NCI-H526 treated with DMSO at 0.1 percent for 48 hours (cell line): Measurements from ENCODE around the gene NPHP4.

Experiments used
- DNase-seq: peaks from one replicate; lab custom pipeline; 2025; lab: John Stamatoyannopoulos, UW

Gene NPHP4

DNA sequence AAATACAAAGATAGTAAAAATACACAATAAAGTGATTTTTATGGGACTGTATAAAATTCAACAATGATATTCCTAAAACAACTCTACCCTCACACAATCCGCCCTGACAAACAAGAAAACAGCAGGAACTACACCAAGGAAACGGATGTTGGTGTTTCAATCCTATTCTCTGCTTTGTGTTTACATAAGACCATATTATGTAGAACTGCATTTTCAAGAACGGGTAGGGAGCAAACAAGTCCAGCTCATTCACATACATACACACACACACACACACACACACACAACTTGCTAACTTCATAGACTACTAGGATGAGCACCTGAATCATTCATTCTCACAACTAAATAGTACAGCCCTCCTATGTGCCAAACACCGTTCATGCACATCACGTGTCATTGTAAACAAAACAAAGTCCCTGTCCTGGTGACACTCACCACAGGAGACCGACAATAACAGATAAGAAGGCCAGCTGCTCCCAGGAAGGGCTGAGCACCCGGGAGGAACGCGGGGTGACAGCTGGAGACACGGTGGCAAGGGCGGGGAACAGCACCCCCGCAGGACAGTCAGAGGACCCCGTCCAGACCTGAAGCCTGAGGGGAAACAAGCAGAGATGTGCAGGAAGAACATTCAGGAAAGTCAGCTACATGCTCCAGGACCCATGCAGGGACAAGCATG is 43.0 kb downstream of the NPHP4 start:
- no peak for DNase-seq

GRCh38 chr1:5948681-5949005 is 43.6 kb downstream of the NPHP4 start:
- no peak for DNase-seq

GRCh38 chr1:5947978-5948680 is 44.1 kb downstream of the NPHP4 start:
- no peak for DNase-seq

- no peak for DNase-seq
Measured at GRCh38 chr1:5947071-5947821, 45.0 kb downstream of the NPHP4 start.

DNA sequence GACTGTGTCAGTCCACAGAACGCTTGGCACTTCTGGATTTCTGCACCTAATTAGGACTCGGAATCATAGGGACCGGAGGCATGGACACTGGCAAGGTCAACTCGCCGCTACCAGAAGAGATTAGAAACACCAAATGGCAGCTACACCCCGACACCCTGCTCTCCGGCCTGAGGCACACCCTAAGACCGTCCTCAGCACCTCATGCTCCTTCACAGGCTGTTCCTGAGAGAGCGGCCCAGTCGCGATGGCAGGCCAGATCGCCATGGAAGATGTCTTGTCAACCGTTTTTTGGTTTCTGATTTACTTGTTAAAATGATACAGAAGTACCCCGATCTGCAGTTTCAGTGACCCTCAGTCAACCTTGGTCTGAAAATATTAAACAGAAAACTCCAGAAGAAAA is 46.8 kb downstream of the NPHP4 start:
- DNase-seq = no peak

DNA sequence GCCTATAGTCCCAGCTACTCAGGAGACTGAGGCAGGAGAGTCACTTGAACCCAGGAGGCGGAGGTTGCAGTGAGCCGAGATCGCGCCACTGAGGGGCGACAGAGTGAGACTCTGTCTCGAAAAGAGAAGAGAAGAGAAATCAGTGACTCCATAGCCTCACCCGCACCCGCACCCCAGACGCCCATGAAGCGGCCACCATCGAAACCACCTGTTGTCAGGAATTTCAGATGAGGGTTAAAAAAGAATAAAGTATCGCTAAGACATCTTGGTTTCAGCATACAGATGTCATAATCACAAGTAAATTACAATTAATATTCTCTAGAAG is 47.4 kb downstream of the NPHP4 start:
- no peak for DNase-seq

DNA sequence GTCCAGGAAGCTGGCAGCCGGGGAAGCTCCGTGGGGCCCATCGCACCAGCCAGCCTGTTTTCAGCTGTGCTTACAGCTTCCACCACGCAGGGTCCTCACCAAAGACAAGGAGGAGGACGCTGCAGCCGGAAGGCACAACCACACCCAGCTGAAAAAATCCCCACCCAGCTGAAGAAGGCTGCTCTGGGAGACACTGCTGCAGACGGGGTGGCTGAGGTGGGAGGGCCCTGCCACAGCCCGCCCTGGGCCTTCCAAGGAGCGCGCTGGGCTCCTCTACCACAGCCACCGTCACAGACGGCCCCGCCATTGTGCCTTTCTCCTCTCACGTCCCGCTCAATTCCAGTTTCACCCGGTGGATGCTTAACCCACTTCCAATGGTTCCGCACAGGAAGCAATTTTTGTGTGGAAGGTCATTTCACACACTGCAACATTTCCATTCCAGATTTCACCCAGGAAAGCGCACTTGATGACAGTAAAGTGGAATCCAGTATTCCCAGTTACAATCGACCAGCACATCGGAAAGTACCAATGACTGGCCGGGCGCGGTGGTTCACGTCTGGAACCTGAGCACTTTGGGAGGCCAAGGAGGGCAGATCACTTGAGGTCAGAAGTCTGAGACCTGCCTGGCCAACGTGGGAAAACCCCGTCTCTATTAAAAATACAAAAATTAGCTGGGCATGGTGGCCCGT is 47.9 kb downstream of the NPHP4 start:
- DNase-seq = no peak

GRCh38 chr1:5943343-5944124 is 48.7 kb downstream of the NPHP4 start:
- no peak for DNase-seq

DNA sequence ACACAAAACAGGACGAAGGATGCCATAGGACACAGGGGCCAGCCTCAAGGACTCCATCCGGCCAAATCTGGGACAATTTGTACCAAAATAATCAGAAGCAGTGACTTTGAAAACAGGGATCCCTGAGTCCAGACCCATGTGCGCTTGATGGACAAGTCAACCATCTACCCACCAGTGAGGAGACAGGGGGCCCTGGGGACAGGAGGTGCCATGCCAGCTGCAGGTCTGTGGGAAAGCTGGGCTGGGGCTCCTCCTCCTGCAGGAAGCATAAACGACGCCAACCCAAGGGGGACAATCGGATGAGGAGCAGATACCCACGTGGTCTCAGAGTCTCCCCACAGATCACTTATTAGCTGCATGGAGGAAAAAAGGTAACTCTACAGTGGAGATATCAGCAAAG is 50.6 kb downstream of the NPHP4 start:
- no peak for DNase-seq

- no peak for DNase-seq
Measured at GRCh38 chr1:5940723-5941407, 51.4 kb downstream of the NPHP4 start.

GRCh38 chr1:5939271-5940170 is 52.7 kb downstream of the NPHP4 start:
- DNase-seq = no peak

DNA sequence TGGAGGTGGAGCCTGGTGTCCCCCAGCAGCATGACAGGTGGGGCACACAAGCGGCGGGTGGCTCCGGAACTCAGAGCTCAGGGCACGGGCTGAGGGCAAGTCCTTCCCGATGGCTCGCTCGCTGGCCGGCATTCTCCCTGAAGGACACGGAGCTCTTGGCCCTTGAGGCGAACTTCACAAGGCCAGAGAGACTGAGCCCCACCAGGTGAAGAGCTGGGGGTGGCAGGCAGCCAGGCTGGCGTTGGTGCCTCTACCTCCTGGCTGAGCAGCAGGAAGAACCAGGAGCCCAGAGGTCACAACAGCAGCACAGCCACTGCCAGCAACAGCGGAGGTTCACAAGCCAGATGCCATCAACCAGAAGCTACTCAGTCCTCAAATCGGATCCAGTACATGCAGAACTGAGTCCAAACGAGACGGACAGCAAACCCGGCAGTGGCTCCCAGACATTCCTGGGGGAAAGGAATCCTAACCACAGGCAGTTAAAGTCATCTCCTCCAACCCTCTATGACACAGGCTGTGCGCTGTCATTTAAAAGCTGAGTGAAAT is 54.1 kb downstream of the NPHP4 start:
- DNase-seq = no peak

DNA sequence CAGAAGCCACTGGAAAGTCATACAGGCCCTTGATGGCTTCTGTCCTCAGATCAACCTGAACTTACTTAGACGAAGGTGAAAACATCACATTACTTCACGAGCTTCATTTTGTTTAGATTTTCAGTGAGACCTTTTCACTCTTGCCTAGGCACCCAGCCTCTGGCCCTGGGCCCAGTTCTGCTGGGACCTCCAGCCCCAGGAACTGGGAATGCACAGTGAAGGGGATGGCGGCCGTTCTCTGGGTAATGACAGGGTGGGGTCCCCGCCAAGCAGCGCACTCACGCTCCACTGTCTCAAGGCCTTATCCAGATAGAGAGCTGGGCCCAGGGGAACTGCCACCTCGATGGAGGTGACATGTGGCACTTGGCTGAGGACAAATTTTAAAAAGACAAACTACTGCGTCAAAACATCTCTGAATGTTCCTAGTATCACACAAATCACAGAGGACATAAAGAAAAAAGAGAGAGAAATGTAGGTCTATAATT is 54.8 kb downstream of the NPHP4 start:
- DNase-seq = no peak

GRCh38 chr1:5936621-5937372 is 55.4 kb downstream of the NPHP4 start:
- DNase-seq = no peak

DNA sequence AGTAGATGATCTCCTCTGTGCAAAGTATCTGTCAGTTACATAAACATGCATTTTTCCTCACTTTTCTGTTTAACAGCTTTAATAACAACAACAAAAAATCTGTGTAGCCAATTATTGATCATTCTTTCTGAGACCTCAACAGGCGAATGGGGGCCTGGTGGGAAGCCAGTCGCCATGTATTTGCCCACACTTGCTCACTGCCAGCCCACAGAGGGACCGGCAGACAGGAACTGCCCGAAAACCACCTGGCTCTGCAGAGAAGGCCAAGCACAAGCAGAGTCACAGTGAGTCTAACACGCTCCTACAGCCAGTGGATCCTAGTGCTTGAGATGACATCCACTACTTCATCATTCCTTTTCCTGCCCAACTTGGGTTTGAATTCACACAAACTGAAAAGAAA is 56.1 kb downstream of the NPHP4 start:
- no peak for DNase-seq

DNA sequence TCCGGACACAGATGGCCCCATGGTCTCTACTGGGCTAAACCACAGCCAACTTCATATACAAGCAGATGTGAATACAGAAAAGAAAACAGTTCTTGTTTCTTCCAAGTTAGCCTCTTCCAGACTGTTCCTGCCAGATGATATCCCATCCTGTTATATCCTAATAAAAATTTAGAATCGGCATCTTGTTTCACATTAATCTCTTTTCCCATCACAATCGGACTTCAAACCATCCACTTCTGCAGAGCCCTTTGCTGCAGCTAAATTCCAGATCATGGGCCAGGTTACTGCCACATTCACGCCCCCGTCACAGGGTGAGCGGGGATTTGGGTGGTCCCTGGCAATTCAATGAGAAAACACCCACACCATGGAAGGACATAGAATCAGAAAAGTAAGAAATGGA is 57.2 kb downstream of the NPHP4 start:
- no peak for DNase-seq

DNA sequence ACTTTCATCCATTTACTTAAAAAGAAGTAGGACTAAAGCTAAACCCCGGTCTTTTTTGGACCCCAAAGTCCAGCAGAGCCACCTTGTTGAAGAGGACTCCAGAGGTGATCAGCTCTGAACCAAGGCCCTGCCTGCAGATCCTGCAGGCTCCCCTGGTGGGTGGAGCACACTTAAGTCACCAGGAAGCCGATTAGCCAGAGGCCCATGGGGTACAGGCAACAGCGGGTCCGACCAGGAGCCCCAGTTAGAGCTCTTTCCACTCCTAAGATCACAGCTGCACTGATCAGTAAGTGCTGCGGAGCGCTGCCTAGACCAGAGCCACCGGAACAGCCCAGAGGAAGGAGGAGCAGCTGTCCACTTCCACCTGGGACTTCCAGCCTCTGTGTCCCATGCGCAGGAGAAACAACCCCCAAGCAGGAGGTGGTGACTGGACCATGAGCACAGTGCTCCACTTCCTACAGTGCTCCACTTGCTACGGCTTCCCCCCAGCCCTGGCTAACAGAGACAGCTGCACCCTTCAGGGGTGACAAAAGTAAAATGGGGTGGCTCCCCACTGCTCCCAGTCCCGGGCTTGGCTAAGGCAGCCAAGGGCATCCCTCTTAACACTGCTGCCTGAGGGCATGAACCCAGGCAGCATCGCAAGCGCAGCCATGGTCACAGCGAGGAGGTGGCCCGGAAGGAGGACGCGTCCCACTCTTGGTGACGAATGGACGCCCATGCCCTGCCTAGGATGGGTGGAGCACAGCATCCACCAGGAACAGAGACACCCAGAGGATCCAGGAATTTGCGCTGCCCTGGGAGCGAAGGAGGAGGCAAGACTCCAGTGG is 58.0 kb downstream of the NPHP4 start:
- DNase-seq = no peak

DNA sequence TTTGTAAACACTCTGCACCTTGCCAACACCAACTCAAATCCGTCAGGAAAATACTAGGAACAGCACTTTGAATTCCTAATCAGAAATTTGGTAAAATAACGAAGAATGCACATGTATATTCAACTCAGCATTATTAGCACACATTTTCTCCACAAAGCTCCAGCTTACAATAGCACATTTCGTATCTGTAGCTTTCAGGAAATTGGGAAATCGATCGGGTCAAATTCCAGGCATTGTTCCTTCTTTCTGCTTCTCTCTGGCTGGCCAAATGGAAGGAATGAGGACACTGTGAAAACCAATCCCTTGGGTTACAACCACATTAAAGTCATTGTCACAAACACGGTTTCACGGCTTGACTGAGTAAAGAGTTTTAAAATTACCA is 58.6 kb downstream of the NPHP4 start:
- no peak for DNase-seq
